Measurements from ENCODE around the gene NBAS.

The NBAS gene

GRCh38 chr2:15168116-15168515, 393.0 kb downstream of the NBAS start:
- Histone ChIP-seq H3K27ac (no peak overlapping the region), H3K36me3 (ENCODE audit: insufficient read depth, low read length) (no peaks in the 10 kb centered on the region), H3K4me3 (no peak overlapping the region), H3K9me3 (ENCODE audit: low read depth, low read length) (no peaks in the 10 kb centered on the region), H3K9ac (ENCODE audit: insufficient read length) (no peak overlapping the region)
- no peak for DNase-seq (ENCODE audit: low read depth, low spot score)
- TF ChIP-seq EZH2 (IDR thresholded peaks at IDR 0.05) (no peak), POLR2AphosphoS5 (IDR thresholded peaks at IDR 0.05; ENCODE audit: borderline replicate concordance, low read depth, low read length) (no peak), FOXP2 (optimal IDR thresholded peaks at IDR 0.05; ENCODE audit: control extremely low read depth, extremely low read length, insufficient read depth) (no peak)

GRCh38 chr2:15166878-15167277, 394.3 kb downstream of the NBAS start:
- DNase-seq (ENCODE audit: low read depth, low spot score), result no peak
- Histone ChIP-seq H3K36me3 (ENCODE audit: insufficient read depth, low read length) (no peaks in the 10 kb centered on the region), H3K27ac (no peak overlapping the region), H3K4me3 (no peak overlapping the region), H3K9ac (ENCODE audit: insufficient read length) (no peak overlapping the region), H3K9me3 (ENCODE audit: low read depth, low read length) (no peaks in the 10 kb centered on the region)
- TF ChIP-seq POLR2AphosphoS5 (IDR thresholded peaks at IDR 0.05; ENCODE audit: borderline replicate concordance, low read depth, low read length) (no peak), FOXP2 (optimal IDR thresholded peaks at IDR 0.05; ENCODE audit: control extremely low read depth, extremely low read length, insufficient read depth) (no peak), EZH2 (IDR thresholded peaks at IDR 0.05) (no peak)

GRCh38 chr2:15163326-15163725, 397.8 kb downstream of the NBAS start:
- no peak for DNase-seq (ENCODE audit: low read depth, low spot score)
- no peaks in the 10 kb centered on the region for H3K9me3 ChIP-seq (ENCODE audit: low read depth, low read length)
- no peak overlapping the region for H3K9ac ChIP-seq (ENCODE audit: insufficient read length)
- H3K27ac ChIP-seq, result no peak overlapping the region
- H3K36me3 ChIP-seq (ENCODE audit: insufficient read depth, low read length), result no peaks in the 10 kb centered on the region
- no peak overlapping the region for H3K4me3 ChIP-seq
- TF ChIP-seq EZH2 (IDR thresholded peaks at IDR 0.05), result no peak
- TF ChIP-seq POLR2AphosphoS5 (IDR thresholded peaks at IDR 0.05; ENCODE audit: borderline replicate concordance, low read depth, low read length), result no peak
- no peak for TF ChIP-seq FOXP2 (optimal IDR thresholded peaks at IDR 0.05; ENCODE audit: control extremely low read depth, extremely low read length, insufficient read depth)

- TF ChIP-seq POLR2AphosphoS5 (IDR thresholded peaks at IDR 0.05; ENCODE audit: borderline replicate concordance, low read depth, low read length) (no peak), EZH2 (IDR thresholded peaks at IDR 0.05) (no peak), FOXP2 (optimal IDR thresholded peaks at IDR 0.05; ENCODE audit: control extremely low read depth, extremely low read length, insufficient read depth) (no peak)
- no peak for DNase-seq (ENCODE audit: low read depth, low spot score)
- no peaks in the 10 kb centered on the region for H3K36me3 ChIP-seq (ENCODE audit: insufficient read depth, low read length)
- no peak overlapping the region for H3K27ac ChIP-seq
- no peak overlapping the region for H3K4me3 ChIP-seq
- H3K9me3 ChIP-seq (ENCODE audit: low read depth, low read length), result no peaks in the 10 kb centered on the region
- H3K9ac ChIP-seq (ENCODE audit: insufficient read length), result no peak overlapping the region
Measured at GRCh38 chr2:15162620-15163019, 398.5 kb downstream of the NBAS start.

GRCh38 chr2:15160201-15160991, 400.7 kb downstream of the NBAS start:
- no peak for TF ChIP-seq POLR2AphosphoS5 (IDR thresholded peaks at IDR 0.05; ENCODE audit: borderline replicate concordance, low read depth, low read length)
- no peak for TF ChIP-seq FOXP2 (optimal IDR thresholded peaks at IDR 0.05; ENCODE audit: control extremely low read depth, extremely low read length, insufficient read depth)
- no peak for TF ChIP-seq EZH2 (IDR thresholded peaks at IDR 0.05)
- no peaks in the 10 kb centered on the region for H3K9me3 ChIP-seq (ENCODE audit: low read depth, low read length)

GRCh38 chr2:15159751-15160177, 401.4 kb downstream of the NBAS start:
- no peak overlapping the region for H3K4me3 ChIP-seq
- peak; percentile 53 for DNase-seq (ENCODE audit: low read depth, low spot score)
- no peaks in the 10 kb centered on the region for H3K9me3 ChIP-seq (ENCODE audit: low read depth, low read length)
- no peak overlapping the region for H3K9ac ChIP-seq (ENCODE audit: insufficient read length)
- TF ChIP-seq EZH2 (IDR thresholded peaks at IDR 0.05) (no peak), POLR2AphosphoS5 (IDR thresholded peaks at IDR 0.05; ENCODE audit: borderline replicate concordance, low read depth, low read length) (no peak), FOXP2 (optimal IDR thresholded peaks at IDR 0.05; ENCODE audit: control extremely low read depth, extremely low read length, insufficient read depth) (no peak)
- no peaks in the 10 kb centered on the region for H3K36me3 ChIP-seq (ENCODE audit: insufficient read depth, low read length)
- no peak overlapping the region for H3K27ac ChIP-seq

More at GRCh38 chr2:15160201-15160991, 400.7 kb downstream of the NBAS start:
- H3K27ac ChIP-seq, result no peak overlapping the region
- H3K4me3 ChIP-seq, result no peak overlapping the region
- no peaks in the 10 kb centered on the region for H3K36me3 ChIP-seq (ENCODE audit: insufficient read depth, low read length)
- H3K9ac ChIP-seq (ENCODE audit: insufficient read length), result no peak overlapping the region
- DNase-seq (ENCODE audit: low read depth, low spot score), result no peak

- no peak for DNase-seq (ENCODE audit: low read depth, low spot score)
- TF ChIP-seq FOXP2 (optimal IDR thresholded peaks at IDR 0.05; ENCODE audit: control extremely low read depth, extremely low read length, insufficient read depth) (no peak), POLR2AphosphoS5 (IDR thresholded peaks at IDR 0.05; ENCODE audit: borderline replicate concordance, low read depth, low read length) (no peak), EZH2 (IDR thresholded peaks at IDR 0.05) (no peak)
Measured at GRCh38 chr2:15159206-15159605, 401.9 kb downstream of the NBAS start.

GRCh38 chr2:15158532-15158931, 402.6 kb downstream of the NBAS start:
- H3K4me3 ChIP-seq, result no peak overlapping the region
- H3K9ac ChIP-seq (ENCODE audit: insufficient read length), result no peak overlapping the region
- H3K36me3 ChIP-seq (ENCODE audit: insufficient read depth, low read length), result no peaks in the 10 kb centered on the region
- H3K9me3 ChIP-seq (ENCODE audit: low read depth, low read length), result no peaks in the 10 kb centered on the region
- H3K27ac ChIP-seq, result no peak overlapping the region
- DNase-seq (ENCODE audit: low read depth, low spot score), result no peak
- TF ChIP-seq EZH2 (IDR thresholded peaks at IDR 0.05), result no peak
- TF ChIP-seq FOXP2 (optimal IDR thresholded peaks at IDR 0.05; ENCODE audit: control extremely low read depth, extremely low read length, insufficient read depth), result no peak
- no peak for TF ChIP-seq POLR2AphosphoS5 (IDR thresholded peaks at IDR 0.05; ENCODE audit: borderline replicate concordance, low read depth, low read length)

More at GRCh38 chr2:15159206-15159605, 401.9 kb downstream of the NBAS start:
- no peak overlapping the region for H3K4me3 ChIP-seq
- H3K36me3 ChIP-seq (ENCODE audit: insufficient read depth, low read length), result no peaks in the 10 kb centered on the region
- H3K27ac ChIP-seq, result no peak overlapping the region
- no peak overlapping the region for H3K9ac ChIP-seq (ENCODE audit: insufficient read length)
- H3K9me3 ChIP-seq (ENCODE audit: low read depth, low read length), result no peaks in the 10 kb centered on the region

Measured in SK-N-MC (cell line).